SK-N-SH treated with all-trans-retinoic acid at 6 μM for 48 hours (cell line): ENCODE results near the gene DLG1.
A peak's percentile ranks its signal among the peaks of the same experiment; 100 is the strongest.

Experiments
- ATAC-seq: fragments of 200-7000 bp; cut with Tn5 transposase; 3 replicates; pipeline ENCODE4 v1.9.1; 2020; ENCODE audit warnings: mild to moderate bottlenecking, moderate library complexity
- BACH2 ChIP-seq: fragments of 250-450 bp; sonication (Bioruptor Pico); IDR thresholded peaks from 2 replicates; pipeline ENCODE4 v1.9.0; 2021; ENCODE audit warnings: mild to moderate bottlenecking, borderline replicate concordance
- CSDC2 ChIP-seq: fragments of 250-450 bp; sonication (Bioruptor Pico); IDR thresholded peaks from 2 replicates; pipeline ENCODE4 v1.5.0; 2020; ENCODE audit warnings: mild to moderate bottlenecking, moderate library complexity
- CSRNP3 ChIP-seq: fragments of 250-450 bp; sonication (Bioruptor Pico); IDR thresholded peaks from 2 replicates; pipeline ENCODE4 v1.5.1; 2021; ENCODE audit warnings: mild to moderate bottlenecking, moderate library complexity
- ESRRG ChIP-seq: fragments of 250-450 bp; sonication (Bioruptor Pico); IDR thresholded peaks from 2 replicates; pipeline ENCODE4 v1.6.1; 2021; ENCODE audit warnings: mild to moderate bottlenecking
- GLIS3 ChIP-seq: fragments of 250-450 bp; sonication (Bioruptor Pico); IDR thresholded peaks from 2 replicates; pipeline ENCODE4 v1.5.0; 2020; ENCODE audit warnings: mild to moderate bottlenecking, moderate library complexity
- ISL1 ChIP-seq: fragments of 250-450 bp; sonication (Bioruptor Pico); IDR thresholded peaks from 2 replicates; pipeline ENCODE4 v2.1.2; 2022; ENCODE audit warnings: mild to moderate bottlenecking, moderate library complexity
- OSR1 ChIP-seq: fragments of 250-450 bp; sonication (Bioruptor Pico); IDR thresholded peaks from 2 replicates; pipeline ENCODE4 v1.8.0; 2022; ENCODE audit warnings: moderate library complexity, mild to moderate bottlenecking, inconsistent platforms
- PATZ1 ChIP-seq: fragments of 250-450 bp; sonication (Bioruptor Pico); IDR thresholded peaks from 2 replicates; pipeline ENCODE4 v1.8.0; 2020; ENCODE audit warnings: mild to moderate bottlenecking, moderate library complexity, borderline replicate concordance
- POU6F1 ChIP-seq: fragments of 250-450 bp; sonication (Bioruptor Pico); IDR thresholded peaks from 2 replicates; pipeline ENCODE4 v1.8.0; 2021; ENCODE audit warnings: low read depth, mild to moderate bottlenecking, moderate library complexity, borderline replicate concordance
- PPARA ChIP-seq: fragments of 250-450 bp; sonication (Bioruptor Pico); IDR thresholded peaks from 2 replicates; pipeline ENCODE4 v1.5.0; 2020; ENCODE audit warnings: mild to moderate bottlenecking, borderline replicate concordance
- SNAI2 ChIP-seq: fragments of 250-450 bp; sonication (Bioruptor Pico); IDR thresholded peaks from 2 replicates; pipeline ENCODE4 v1.5.0; 2020; ENCODE audit warnings: mild to moderate bottlenecking, moderate library complexity
- TCF4 ChIP-seq: fragments of 250-450 bp; sonication (Bioruptor Pico); IDR thresholded peaks from 2 replicates; pipeline ENCODE4 v1.8.0; 2021; ENCODE audit warnings: mild to moderate bottlenecking, moderate library complexity, borderline replicate concordance
- TOX ChIP-seq: fragments of 250-450 bp; sonication (Bioruptor Pico); IDR thresholded peaks from 2 replicates; pipeline ENCODE4 v1.8.0; 2021; ENCODE audit warnings: mild to moderate bottlenecking, moderate library complexity, borderline replicate concordance
- TSHZ2 ChIP-seq: fragments of 250-450 bp; sonication (Bioruptor Pico); IDR thresholded peaks from 2 replicates; pipeline ENCODE4 v1.5.0; 2020; ENCODE audit warnings: mild to moderate bottlenecking, moderate library complexity
- ZC3H10 ChIP-seq: fragments of 250-450 bp; sonication (Bioruptor Pico); IDR thresholded peaks from 2 replicates; pipeline ENCODE4 v1.5.1; 2021; ENCODE audit warnings: mild to moderate bottlenecking, moderate library complexity
- ZFP3 ChIP-seq: fragments of 250-450 bp; sonication (Bioruptor Pico); IDR thresholded peaks from 2 replicates; pipeline ENCODE4 v1.5.0; 2020; ENCODE audit warnings: mild to moderate bottlenecking, moderate library complexity
- ZFP30 ChIP-seq: fragments of 450-650 bp; formaldehyde crosslinking; IDR thresholded peaks from 2 replicates; pipeline ENCODE4 v1.5.0; 2022; ENCODE audit warnings: mild to moderate bottlenecking, moderate library complexity
- ZNF565 ChIP-seq: fragments of 450-650 bp; formaldehyde crosslinking; conservative IDR thresholded peaks from 2 replicates; pipeline ENCODE4 v1.5.0; 2020; ENCODE audit warnings: low read depth, mild to moderate bottlenecking, moderate library complexity
- ZNF70 ChIP-seq: fragments of 450-650 bp; formaldehyde crosslinking; IDR thresholded peaks from 2 replicates; pipeline ENCODE4 v1.5.0; 2020; ENCODE audit warnings: mild to moderate bottlenecking, moderate library complexity
- ZNF8 ChIP-seq: fragments of 450-650 bp; formaldehyde crosslinking; IDR thresholded peaks from 2 replicates; pipeline ENCODE4 v1.5.0; 2020; ENCODE audit warnings: mild to moderate bottlenecking, moderate library complexity

DLG1 gene

GRCh38 chr3:197298945-197299854 lies 788 bp upstream of the DLG1 start:
- ATAC-seq: peak; percentile 21
- TF ChIP-seq TOX (CRISPR knock-in tag): no peak
- no peak for TF ChIP-seq TCF4 (CRISPR knock-in tag)
- TF ChIP-seq ZC3H10 (CRISPR knock-in tag): no peak
- TF ChIP-seq TSHZ2: no peak
- no peak for TF ChIP-seq SNAI2 (CRISPR knock-in tag)
- TF ChIP-seq OSR1 (CRISPR knock-in tag): no peak
- no peak for TF ChIP-seq CSDC2 (CRISPR knock-in tag)
- no peak for TF ChIP-seq ZNF565
- TF ChIP-seq ZFP3 (CRISPR knock-in tag): no peak
- no peak for TF ChIP-seq GLIS3 (CRISPR knock-in tag)
- TF ChIP-seq ZFP30 (CRISPR knock-in tag): no peak

GRCh38 chr3:197297476-197298340 lies 704 bp downstream of the DLG1 start:
- ATAC-seq: peak; percentile 88
- TF ChIP-seq GLIS3 (CRISPR knock-in tag): 0 out of 2 replicates have a peak, but pooled peaks have one; percentile 6
- TF ChIP-seq ZFP30 (CRISPR knock-in tag): 0 out of 2 replicates have a peak, but pooled peaks have one; percentile 14
- TF ChIP-seq OSR1 (CRISPR knock-in tag): no peak
- TF ChIP-seq TSHZ2: no peak
- TF ChIP-seq ESRRG (CRISPR knock-in tag): no peak
- no peak for TF ChIP-seq ZFP3 (CRISPR knock-in tag)
- TF ChIP-seq ZNF8 (CRISPR knock-in tag): no peak

- no peak for ATAC-seq
- TF ChIP-seq POU6F1 (CRISPR knock-in tag) (no peak), ZFP30 (CRISPR knock-in tag) (no peak), GLIS3 (CRISPR knock-in tag) (no peak), ZNF8 (CRISPR knock-in tag) (no peak), ISL1 (CRISPR knock-in tag) (no peak), ZNF70 (no peak), ZNF565 (no peak), CSRNP3 (CRISPR knock-in tag) (no peak), ESRRG (CRISPR knock-in tag) (no peak), TSHZ2 (no peak), ZC3H10 (CRISPR knock-in tag) (no peak), BACH2 (CRISPR knock-in tag) (no peak), PPARA (CRISPR knock-in tag) (no peak), ZFP3 (CRISPR knock-in tag) (no peak), OSR1 (CRISPR knock-in tag) (no peak), SNAI2 (CRISPR knock-in tag) (no peak), PATZ1 (CRISPR knock-in tag) (no peak)
These were observed 1.4 kb downstream of the DLG1 start for GRCh38 chr3:197297002-197297401.
